Ishikawa (cell line): ENCODE measurements around the gene JPH4.

Experiments used
- CEBPB ChIP-seq: IDR thresholded peaks from 2 replicates; pipeline ENCODE4 v1.6.1; 2012
- CREB1 ChIP-seq: IDR thresholded peaks from 2 replicates; pipeline ENCODE4 v1.6.1; 2012; ENCODE audit warnings: low read depth
- EGR1 ChIP-seq: IDR thresholded peaks from 2 replicates; pipeline ENCODE4 v1.6.1; 2012
- EP300 ChIP-seq: IDR thresholded peaks from 2 replicates; pipeline ENCODE4 v1.6.1; 2012; ENCODE audit warnings: borderline replicate concordance
- FOXM1 ChIP-seq: IDR thresholded peaks from 2 replicates; pipeline ENCODE4 v1.6.1; 2012; ENCODE audit warnings: low read depth, borderline replicate concordance
- MAX ChIP-seq: IDR thresholded peaks from 2 replicates; pipeline ENCODE4 v1.6.1; 2012
- NFIC ChIP-seq: IDR thresholded peaks from 2 replicates; pipeline ENCODE4 v1.6.1; 2012
- RAD21 ChIP-seq: IDR thresholded peaks from 2 replicates; pipeline ENCODE4 v1.6.1; 2012; ENCODE audit warnings: low read depth
- TAF1 ChIP-seq: IDR thresholded peaks from 2 replicates; pipeline ENCODE4 v1.6.1; 2012; ENCODE audit warnings: low read depth, mild to moderate bottlenecking
- TCF12 ChIP-seq: IDR thresholded peaks from 2 replicates; pipeline ENCODE4 v1.6.1; 2012; ENCODE audit warnings: low read depth
- YY1 ChIP-seq: IDR thresholded peaks from 2 replicates; pipeline ENCODE4 v1.6.1; 2012; ENCODE audit warnings: low read depth
- ZBTB7A ChIP-seq: IDR thresholded peaks from 2 replicates; pipeline ENCODE4 v1.6.1; 2012; ENCODE audit warnings: low read depth
- TF ChIP-seq, protein P1 (sequence below): IDR thresholded peaks from 2 replicates; pipeline ENCODE4 v1.6.1; 2012; ENCODE audit warnings: low read depth, mild to moderate bottlenecking

GRCh38 chr14:23523229-23524016 lies 55.2 kb downstream of the JPH4 start:
- TF ChIP-seq ZBTB7A (no peak), MAX (no peak), TCF12 (no peak), EP300 (no peak), EGR1 (no peak), RAD21 (no peak), YY1 (no peak), FOXM1 (no peak), CEBPB (no peak), TAF1 (no peak), CREB1 (no peak), NFIC (no peak)
- TF ChIP-seq, protein P1, sequence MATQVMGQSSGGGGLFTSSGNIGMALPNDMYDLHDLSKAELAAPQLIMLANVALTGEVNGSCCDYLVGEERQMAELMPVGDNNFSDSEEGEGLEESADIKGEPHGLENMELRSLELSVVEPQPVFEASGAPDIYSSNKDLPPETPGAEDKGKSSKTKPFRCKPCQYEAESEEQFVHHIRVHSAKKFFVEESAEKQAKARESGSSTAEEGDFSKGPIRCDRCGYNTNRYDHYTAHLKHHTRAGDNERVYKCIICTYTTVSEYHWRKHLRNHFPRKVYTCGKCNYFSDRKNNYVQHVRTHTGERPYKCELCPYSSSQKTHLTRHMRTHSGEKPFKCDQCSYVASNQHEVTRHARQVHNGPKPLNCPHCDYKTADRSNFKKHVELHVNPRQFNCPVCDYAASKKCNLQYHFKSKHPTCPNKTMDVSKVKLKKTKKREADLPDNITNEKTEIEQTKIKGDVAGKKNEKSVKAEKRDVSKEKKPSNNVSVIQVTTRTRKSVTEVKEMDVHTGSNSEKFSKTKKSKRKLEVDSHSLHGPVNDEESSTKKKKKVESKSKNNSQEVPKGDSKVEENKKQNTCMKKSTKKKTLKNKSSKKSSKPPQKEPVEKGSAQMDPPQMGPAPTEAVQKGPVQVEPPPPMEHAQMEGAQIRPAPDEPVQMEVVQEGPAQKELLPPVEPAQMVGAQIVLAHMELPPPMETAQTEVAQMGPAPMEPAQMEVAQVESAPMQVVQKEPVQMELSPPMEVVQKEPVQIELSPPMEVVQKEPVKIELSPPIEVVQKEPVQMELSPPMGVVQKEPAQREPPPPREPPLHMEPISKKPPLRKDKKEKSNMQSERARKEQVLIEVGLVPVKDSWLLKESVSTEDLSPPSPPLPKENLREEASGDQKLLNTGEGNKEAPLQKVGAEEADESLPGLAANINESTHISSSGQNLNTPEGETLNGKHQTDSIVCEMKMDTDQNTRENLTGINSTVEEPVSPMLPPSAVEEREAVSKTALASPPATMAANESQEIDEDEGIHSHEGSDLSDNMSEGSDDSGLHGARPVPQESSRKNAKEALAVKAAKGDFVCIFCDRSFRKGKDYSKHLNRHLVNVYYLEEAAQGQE = no peak
